ENCODE measurements around the gene SMPD3. TPM values are rescaled to one million over a fixed set of nuclear protein-coding genes. Genes with fewer than 3 reads are reported as not detected.

Gene SMPD3
- total and polyA plus RNA-seq, 2 experiments from 2014 or later: 0.57 to 0.83 TPM

DNA sequence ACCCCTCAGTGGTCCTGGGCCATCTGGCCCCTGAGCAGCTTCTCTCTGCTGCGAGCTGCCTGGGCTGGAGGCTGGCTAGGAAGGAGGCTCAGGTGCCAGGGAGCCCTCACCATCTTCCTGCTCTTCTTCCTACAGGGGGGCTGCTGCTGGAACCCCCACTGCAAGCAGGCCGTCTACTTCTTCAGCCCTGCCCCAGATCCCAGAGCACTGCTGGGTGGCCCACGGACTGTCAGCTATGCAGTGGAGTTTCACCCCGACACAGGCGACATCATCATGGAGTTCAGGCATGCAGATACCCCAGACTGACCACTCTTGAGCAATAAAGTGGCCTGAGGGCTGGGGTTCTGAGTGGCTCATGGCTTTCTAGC, 91.4 kb downstream of the SMPD3 start:
- no peak overlapping the region for H3K27ac Mint-ChIP-seq
- H3K4me3 Mint-ChIP-seq: no peak overlapping the region
- no peaks in the 10 kb centered on the region; the same call in 1 of the 2 replicates for H4K20me1 ChIP-seq (replicated peaks; ENCODE audit: insufficient read depth)
- peaks cover 4% of the 10 kb centered on the region; the same call in 2 of the 3 replicates for H3K4me1 Mint-ChIP-seq
- H3K36me3 Mint-ChIP-seq (ENCODE audit: low read depth): peaks cover 18% of the 10 kb centered on the region
- no peaks in the 10 kb centered on the region for H3K9me3 Mint-ChIP-seq
- H3K4me1 ChIP-seq (ENCODE audit: insufficient read depth): no peaks in the 10 kb centered on the region
- no peak for DNase-seq (ENCODE audit: low spot score)
- no peaks in the 10 kb centered on the region for H3K27me3 ChIP-seq (ENCODE audit: insufficient read depth)
- no peak for ATAC-seq
- no peaks in the 10 kb centered on the region for H3F3A ChIP-seq (replicated peaks; ENCODE audit: low read depth)
- no peaks in the 10 kb centered on the region for H3K79me2 ChIP-seq (replicated peaks; ENCODE audit: insufficient read depth)
- H3K4me2 ChIP-seq: no peak overlapping the region
- H3K36me3 ChIP-seq (ENCODE audit: insufficient read depth): peaks cover 4% of the 10 kb centered on the region; the same call in 1 of the 2 replicates
- H3K27me3 Mint-ChIP-seq (ENCODE audit: insufficient read depth, low read depth, poor library complexity): peaks cover 7% of the 10 kb centered on the region
- no peak overlapping the region for H3K27ac ChIP-seq (ENCODE audit: low read depth)
- H3K9me2 ChIP-seq (ENCODE audit: insufficient read depth): no peaks in the 10 kb centered on the region
- no peak overlapping the region for H2AFZ ChIP-seq
- no peak overlapping the region for H3K4me3 ChIP-seq
- TF ChIP-seq ZNF114 (CRISPR knock-in tag; IDR thresholded peaks at IDR 0.05) (no peak), NANOG (IDR thresholded peaks at IDR 0.05; ENCODE audit: borderline replicate concordance) (no peak), EZH2phosphoT487 (IDR thresholded peaks at IDR 0.05; ENCODE audit: unreplicated experiment) (no peak), CREB1 (CRISPR knock-in tag; IDR thresholded peaks at IDR 0.05; ENCODE audit: low read depth) (no peak), STAT1 (IDR thresholded peaks at IDR 0.05; ENCODE audit: unreplicated experiment) (no peak), JUNB (IDR thresholded peaks at IDR 0.05; ENCODE audit: unreplicated experiment) (no peak), ZNF331 (CRISPR knock-in tag; IDR thresholded peaks at IDR 0.05; ENCODE audit: low read depth) (no peak), EZH2 (IDR thresholded peaks at IDR 0.05; ENCODE audit: low read depth, unreplicated experiment) (no peak)
- TF ChIP-seq, protein P1, sequence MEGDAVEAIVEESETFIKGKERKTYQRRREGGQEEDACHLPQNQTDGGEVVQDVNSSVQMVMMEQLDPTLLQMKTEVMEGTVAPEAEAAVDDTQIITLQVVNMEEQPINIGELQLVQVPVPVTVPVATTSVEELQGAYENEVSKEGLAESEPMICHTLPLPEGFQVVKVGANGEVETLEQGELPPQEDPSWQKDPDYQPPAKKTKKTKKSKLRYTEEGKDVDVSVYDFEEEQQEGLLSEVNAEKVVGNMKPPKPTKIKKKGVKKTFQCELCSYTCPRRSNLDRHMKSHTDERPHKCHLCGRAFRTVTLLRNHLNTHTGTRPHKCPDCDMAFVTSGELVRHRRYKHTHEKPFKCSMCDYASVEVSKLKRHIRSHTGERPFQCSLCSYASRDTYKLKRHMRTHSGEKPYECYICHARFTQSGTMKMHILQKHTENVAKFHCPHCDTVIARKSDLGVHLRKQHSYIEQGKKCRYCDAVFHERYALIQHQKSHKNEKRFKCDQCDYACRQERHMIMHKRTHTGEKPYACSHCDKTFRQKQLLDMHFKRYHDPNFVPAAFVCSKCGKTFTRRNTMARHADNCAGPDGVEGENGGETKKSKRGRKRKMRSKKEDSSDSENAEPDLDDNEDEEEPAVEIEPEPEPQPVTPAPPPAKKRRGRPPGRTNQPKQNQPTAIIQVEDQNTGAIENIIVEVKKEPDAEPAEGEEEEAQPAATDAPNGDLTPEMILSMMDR (conservative IDR thresholded peaks at IDR 0.05; ENCODE audit: low read depth in 2 of 2): no peak

DNA sequence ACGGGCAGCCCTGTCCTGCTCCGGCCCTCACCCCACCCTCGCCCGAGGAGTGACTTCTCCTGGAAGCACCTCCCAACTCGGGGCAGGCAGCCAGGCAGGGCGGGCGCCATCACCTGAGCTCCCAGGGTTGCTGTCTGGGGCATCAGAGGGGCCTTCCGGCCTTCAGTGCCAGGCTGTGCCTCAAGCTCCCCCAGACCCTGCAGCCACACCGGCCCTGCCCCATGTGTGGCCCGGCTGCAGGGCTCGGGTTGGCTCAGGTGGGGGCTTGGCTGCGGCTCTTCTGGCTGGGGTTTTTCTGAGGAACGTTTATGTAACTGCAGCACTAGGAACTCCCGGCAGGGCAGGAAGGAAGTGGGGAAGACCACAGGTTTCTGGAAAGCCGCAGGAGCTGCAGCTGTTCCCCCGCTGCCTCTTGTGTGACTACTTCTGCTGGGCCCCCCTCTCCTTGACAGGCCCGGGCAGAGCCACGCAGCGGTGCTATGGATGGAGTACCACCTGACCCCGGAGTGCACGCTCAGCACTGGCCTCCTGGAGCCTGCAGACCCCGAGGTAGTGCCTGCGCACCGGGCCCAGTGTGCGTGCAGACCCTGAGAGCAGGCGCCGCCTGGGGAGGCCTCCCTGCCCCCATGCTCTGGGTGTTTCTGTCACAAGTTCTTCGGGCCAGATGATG, 91.9 kb downstream of the SMPD3 start:
- no peaks in the 10 kb centered on the region for H3K9me3 Mint-ChIP-seq
- H3F3A ChIP-seq (replicated peaks; ENCODE audit: low read depth): no peaks in the 10 kb centered on the region
- no peaks in the 10 kb centered on the region for H3K27me3 ChIP-seq (ENCODE audit: insufficient read depth)
- H3K4me1 Mint-ChIP-seq: peaks cover 4% of the 10 kb centered on the region; the same call in 2 of the 3 replicates
- H3K4me3 ChIP-seq: no peak overlapping the region
- DNase-seq (ENCODE audit: low spot score) (no peak), ATAC-seq (no peak)
- no peak overlapping the region for H3K4me2 ChIP-seq
- H3K36me3 Mint-ChIP-seq (ENCODE audit: low read depth): peaks cover 22% of the 10 kb centered on the region
- H3K4me3 Mint-ChIP-seq: no peak overlapping the region
- no peaks in the 10 kb centered on the region for H3K9me2 ChIP-seq (ENCODE audit: insufficient read depth)
- H3K27me3 Mint-ChIP-seq (ENCODE audit: insufficient read depth, low read depth, poor library complexity): peaks cover 7% of the 10 kb centered on the region
- no peak overlapping the region for H2AFZ ChIP-seq
- H3K4me1 ChIP-seq (ENCODE audit: insufficient read depth): no peaks in the 10 kb centered on the region
- H3K79me2 ChIP-seq (replicated peaks; ENCODE audit: insufficient read depth): no peaks in the 10 kb centered on the region
- no peak overlapping the region for H3K27ac Mint-ChIP-seq
- no peaks in the 10 kb centered on the region; the same call in 1 of the 2 replicates for H4K20me1 ChIP-seq (replicated peaks; ENCODE audit: insufficient read depth)
- no peak overlapping the region for H3K27ac ChIP-seq (ENCODE audit: low read depth)
- TF ChIP-seq CREB1 (CRISPR knock-in tag; IDR thresholded peaks at IDR 0.05; ENCODE audit: low read depth) (no peak), EZH2phosphoT487 (IDR thresholded peaks at IDR 0.05; ENCODE audit: unreplicated experiment) (no peak), ZNF331 (CRISPR knock-in tag; IDR thresholded peaks at IDR 0.05; ENCODE audit: low read depth) (no peak)
- H3K36me3 ChIP-seq (ENCODE audit: insufficient read depth): peaks cover 4% of the 10 kb centered on the region; the same call in 1 of the 2 replicates
